Measurements from ENCODE around the gene LRP2. TPM values are rescaled to one million over a fixed set of nuclear protein-coding genes. Genes with fewer than 3 reads are reported as not detected.

LRP2 gene
- total and polyA plus RNA-seq, 2 donors, result 0.26 TPM; not detected in 1

DNA sequence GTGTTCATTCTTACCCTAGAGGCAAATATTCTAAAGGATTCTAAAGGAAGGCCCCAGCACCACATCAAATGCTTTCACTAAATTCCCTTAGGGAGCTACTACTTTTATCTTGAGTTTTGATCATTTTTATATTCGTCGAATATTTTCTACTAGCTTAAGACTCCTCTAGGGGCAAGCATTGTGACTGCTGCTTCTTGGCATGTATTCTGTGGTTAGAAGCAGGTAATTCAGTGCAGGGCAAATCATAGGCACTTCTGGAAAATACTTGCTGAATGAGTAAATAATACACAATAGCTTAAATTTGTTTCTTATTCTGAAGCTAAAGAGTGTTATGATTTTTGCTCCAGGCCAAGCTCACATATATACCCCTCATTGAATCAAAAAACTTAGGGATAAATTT lies 136.4 kb downstream of the LRP2 start:
- no peaks in the 10 kb centered on the region for H3K4me1 ChIP-seq (ENCODE audit: insufficient read depth)
- WGBS, result 76% methylated on average over 2 of the region's 2 CpGs
- no peak overlapping the region for H3K4me3 ChIP-seq (ENCODE audit: low read depth, low read length)
- DNase-seq (ENCODE audit: extremely low spot score), result no peak
- no peaks in the 10 kb centered on the region for H3K36me3 ChIP-seq (ENCODE audit: insufficient read depth)
- no peak overlapping the region for H3K27ac ChIP-seq (ENCODE audit: low read depth)

DNA sequence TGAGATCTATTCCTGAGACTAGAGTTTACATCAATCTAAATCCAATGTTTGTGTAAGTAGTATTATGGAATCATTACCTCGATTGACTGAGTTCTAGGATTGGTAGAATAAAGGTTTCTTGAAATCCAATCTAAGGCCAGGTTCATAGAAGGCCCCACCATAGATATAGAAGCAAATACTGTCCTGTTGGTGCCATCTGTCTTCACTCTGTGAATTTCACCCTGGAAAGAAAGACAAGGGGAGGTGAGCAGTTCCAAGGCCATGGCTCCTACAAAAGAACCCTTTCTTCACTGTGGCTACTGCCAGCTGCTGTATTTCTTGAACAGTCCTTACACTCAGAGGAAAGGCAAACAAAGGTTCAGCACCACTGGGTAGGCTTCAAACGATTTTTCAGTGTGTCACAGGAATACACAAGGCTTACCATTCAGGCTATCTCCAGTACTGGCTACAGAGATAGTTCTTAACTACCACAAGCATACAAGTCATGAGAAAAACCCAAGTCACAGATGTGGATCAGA lies 137.0 kb downstream of the LRP2 start:
- 47% methylated on average over 2 of the region's 2 CpGs for WGBS
- H3K27ac ChIP-seq (ENCODE audit: low read depth), result no peak overlapping the region
- no peak for DNase-seq (ENCODE audit: extremely low spot score)
- H3K4me3 ChIP-seq (ENCODE audit: low read depth, low read length), result no peak overlapping the region
- no peaks in the 10 kb centered on the region for H3K36me3 ChIP-seq (ENCODE audit: insufficient read depth)
- H3K4me1 ChIP-seq (ENCODE audit: insufficient read depth), result no peaks in the 10 kb centered on the region

DNA sequence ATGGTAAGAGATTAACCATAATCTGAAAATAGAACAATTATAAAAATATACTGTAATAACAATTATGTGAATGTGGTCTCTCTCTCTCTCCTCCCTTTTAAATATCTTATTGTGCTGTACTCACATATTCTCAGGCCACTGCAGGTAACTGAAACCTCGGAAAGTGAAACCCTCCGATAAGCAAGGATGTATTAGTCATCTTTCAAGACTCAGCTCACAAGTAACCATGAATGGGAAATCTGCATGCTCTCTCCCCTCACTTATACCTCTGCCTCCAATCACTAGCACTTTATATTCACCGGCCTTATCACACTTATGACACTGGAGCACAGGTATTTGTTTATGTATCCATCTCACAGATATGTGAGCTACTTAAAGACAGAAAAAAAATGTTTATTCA lies 139.7 kb downstream of the LRP2 start:
- Histone ChIP-seq H3K27ac (ENCODE audit: low read depth) (no peak overlapping the region), H3K4me3 (ENCODE audit: low read depth, low read length) (no peak overlapping the region), H3K4me1 (ENCODE audit: insufficient read depth) (no peaks in the 10 kb centered on the region), H3K36me3 (ENCODE audit: insufficient read depth) (no peaks in the 10 kb centered on the region)
- no peak for DNase-seq (ENCODE audit: extremely low spot score)
- 23% methylated on average over 3 of the region's 3 CpGs for WGBS

DNA sequence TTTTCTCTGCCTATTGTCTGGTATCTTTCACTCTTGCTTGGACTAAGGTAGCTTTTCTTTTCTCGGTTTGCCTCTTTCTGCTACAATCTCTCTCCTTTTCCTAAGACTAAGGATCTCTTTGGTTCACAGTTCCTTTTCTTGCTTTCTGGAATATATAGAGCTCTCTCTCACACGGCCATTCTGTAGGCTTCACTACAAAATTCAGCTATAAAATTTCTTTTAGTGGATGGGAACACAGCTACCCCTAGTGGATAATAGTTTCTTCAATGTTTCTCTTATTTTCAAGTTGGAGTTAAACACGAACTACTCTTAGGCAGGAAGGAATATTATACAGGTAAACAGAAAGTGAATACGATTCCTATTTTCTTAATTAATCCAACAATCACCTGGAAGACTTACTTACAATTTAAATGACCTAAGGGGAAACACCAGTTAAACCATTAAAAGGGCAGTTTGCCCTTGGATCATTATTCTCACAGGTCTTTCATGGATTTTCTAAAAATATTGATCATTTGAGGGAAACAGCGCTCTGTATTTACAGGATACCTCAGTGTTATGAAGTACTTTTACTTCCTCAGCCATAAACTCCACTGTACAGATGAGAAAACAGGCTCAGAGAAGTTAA lies 140.5 kb downstream of the LRP2 start:
- H3K27ac ChIP-seq (ENCODE audit: low read depth), result no peak overlapping the region
- 39% methylated on average over 5 of the region's 5 CpGs for WGBS
- no peak for DNase-seq (ENCODE audit: extremely low spot score)
- no peaks in the 10 kb centered on the region for H3K36me3 ChIP-seq (ENCODE audit: insufficient read depth)
- no peaks in the 10 kb centered on the region for H3K4me1 ChIP-seq (ENCODE audit: insufficient read depth)
- no peak overlapping the region for H3K4me3 ChIP-seq (ENCODE audit: low read depth, low read length)

DNA sequence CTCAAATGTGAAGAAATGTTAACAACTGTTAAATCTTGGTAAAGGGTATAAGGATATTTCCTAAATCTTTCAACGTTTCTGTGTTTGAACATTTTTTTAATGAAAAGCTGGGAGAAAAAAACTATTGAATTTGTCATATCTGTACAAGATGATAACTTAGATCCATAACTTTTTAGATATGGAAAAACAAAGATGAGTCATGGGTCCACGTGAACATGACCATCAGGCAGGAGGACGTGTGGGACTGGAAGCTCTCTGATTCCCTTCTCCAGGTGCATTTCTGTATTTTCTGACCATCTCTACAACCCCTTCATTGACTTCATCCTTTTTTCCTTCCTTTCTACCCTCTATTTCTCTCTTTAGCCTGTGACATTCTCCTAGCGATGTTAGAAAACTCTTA lies 151.4 kb downstream of the LRP2 start:
- no peak overlapping the region for H3K4me3 ChIP-seq (ENCODE audit: low read depth, low read length)
- no peak overlapping the region for H3K27ac ChIP-seq (ENCODE audit: low read depth)
- no peaks in the 10 kb centered on the region for H3K36me3 ChIP-seq (ENCODE audit: insufficient read depth)
- no peaks in the 10 kb centered on the region for H3K4me1 ChIP-seq (ENCODE audit: insufficient read depth)
- WGBS, result 78% methylated on average over 4 of the region's 4 CpGs
- DNase-seq (ENCODE audit: extremely low spot score), result no peak

DNA sequence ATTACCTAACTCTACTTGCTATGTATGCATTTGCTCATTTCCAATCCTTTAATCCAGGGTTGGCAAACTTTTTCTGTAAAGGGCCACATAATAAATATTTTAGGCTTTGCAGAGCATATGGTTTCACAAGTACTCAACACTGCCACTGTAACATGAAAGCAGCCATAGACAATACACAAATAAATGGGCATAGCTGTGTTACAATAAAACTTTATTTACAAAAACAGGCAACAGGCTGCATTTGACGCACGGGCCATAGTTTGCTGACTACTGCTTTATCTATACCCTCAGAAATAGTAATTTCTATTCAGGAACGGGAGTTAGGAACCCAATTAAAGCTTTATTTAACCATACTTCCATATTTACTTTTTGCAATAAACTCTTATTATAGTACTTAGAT lies 154.3 kb downstream of the LRP2 start:
- no peaks in the 10 kb centered on the region for H3K4me1 ChIP-seq (ENCODE audit: insufficient read depth)
- WGBS, result 92% methylated on average over 3 of the region's 3 CpGs
- H3K36me3 ChIP-seq (ENCODE audit: insufficient read depth), result no peaks in the 10 kb centered on the region
- no peak overlapping the region for H3K27ac ChIP-seq (ENCODE audit: low read depth)
- H3K4me3 ChIP-seq (ENCODE audit: low read depth, low read length), result no peak overlapping the region
- DNase-seq (ENCODE audit: extremely low spot score), result no peak

DNA sequence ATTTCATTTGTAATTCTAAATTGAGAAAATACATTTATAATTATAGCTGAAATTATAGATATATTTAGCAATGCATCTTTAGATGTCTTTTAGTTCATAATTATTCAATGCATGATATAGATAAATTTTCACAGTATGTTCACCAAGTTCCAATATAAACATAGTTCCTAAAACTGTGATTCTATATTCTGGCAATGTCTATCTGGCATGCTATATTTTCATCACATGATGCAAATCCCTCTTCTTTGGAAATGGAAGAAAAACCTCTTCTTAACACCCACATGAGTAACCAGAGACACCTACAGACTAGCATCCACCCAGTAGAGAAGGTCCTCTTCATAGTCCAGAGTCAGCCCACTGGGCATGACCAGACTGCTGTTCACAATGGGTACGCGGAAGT lies 157.2 kb downstream of the LRP2 start:
- H3K4me1 ChIP-seq (ENCODE audit: insufficient read depth), result no peaks in the 10 kb centered on the region
- no peaks in the 10 kb centered on the region for H3K36me3 ChIP-seq (ENCODE audit: insufficient read depth)
- H3K27ac ChIP-seq (ENCODE audit: low read depth), result no peak overlapping the region
- no peak overlapping the region for H3K4me3 ChIP-seq (ENCODE audit: low read depth, low read length)
- WGBS, result 98% methylated on average over 2 of the region's 2 CpGs
- no peak for DNase-seq (ENCODE audit: extremely low spot score)

DNA sequence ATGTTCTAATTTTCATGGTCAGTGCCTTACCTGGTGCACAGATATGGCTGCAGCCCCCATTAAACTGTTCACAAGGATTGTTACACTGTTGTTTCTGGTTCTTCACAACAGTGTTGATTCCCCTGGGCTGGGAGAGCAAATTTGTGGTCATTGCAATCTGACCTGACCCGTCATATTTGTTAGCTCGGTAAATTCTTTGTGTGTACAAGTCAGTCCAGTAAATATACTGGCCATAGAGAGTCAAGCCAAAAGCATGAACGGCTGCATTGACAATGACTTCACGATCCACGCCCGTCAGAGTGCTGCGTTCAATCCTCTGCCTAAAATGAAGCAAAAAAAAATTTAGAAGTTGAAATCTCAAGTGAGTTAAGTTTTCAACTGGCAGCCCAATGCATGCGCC lies 158.4 kb downstream of the LRP2 start:
- Histone ChIP-seq H3K27ac (ENCODE audit: low read depth) (no peak overlapping the region), H3K4me3 (ENCODE audit: low read depth, low read length) (no peak overlapping the region), H3K36me3 (ENCODE audit: insufficient read depth) (no peaks in the 10 kb centered on the region), H3K4me1 (ENCODE audit: insufficient read depth) (no peaks in the 10 kb centered on the region)
- no peak for DNase-seq (ENCODE audit: extremely low spot score)
- WGBS, result 83% methylated on average over 8 of the region's 8 CpGs

DNA sequence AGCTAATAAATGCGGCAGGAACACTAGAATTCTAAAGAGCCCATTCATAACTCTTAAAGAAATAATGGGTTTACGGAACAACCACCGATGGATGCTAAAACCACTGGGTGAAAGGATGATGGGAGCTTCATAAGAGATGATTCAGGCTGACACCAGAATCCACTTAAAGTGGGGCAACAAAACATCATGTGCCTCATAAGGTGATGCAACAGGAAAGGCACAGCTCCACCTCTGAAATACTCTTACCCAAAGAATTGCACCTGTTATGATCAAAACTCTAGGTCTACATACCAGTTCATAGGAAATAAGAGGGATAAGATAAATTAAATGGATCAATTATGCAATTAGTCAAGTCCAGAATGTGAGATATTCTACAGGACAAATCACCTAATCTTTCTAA lies 161.6 kb downstream of the LRP2 start:
- Histone ChIP-seq H3K36me3 (ENCODE audit: insufficient read depth) (no peaks in the 10 kb centered on the region), H3K4me3 (ENCODE audit: low read depth, low read length) (no peak overlapping the region), H3K4me1 (ENCODE audit: insufficient read depth) (no peaks in the 10 kb centered on the region), H3K27ac (ENCODE audit: low read depth) (no peak overlapping the region)
- WGBS, result 89% methylated on average over 3 of the region's 3 CpGs
- DNase-seq (ENCODE audit: extremely low spot score), result no peak

DNA sequence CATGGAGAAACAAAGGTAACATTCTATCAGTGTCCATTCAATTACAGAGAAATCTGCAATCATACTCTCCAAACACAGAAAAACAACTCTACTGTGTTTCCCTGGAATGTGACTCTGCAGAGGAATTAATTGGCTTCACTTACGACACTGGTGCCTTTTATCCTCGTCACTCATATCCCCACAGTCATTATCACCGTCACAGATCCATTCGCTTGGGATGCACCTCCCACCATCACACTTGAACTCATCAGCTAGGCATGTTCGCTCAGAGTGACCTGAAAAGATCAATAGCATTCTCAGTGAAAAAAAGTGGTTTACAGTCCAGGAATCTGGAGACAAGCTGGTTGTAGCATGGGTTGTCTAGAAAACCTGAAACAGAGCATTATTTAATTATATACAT lies 168.7 kb downstream of the LRP2 start:
- H3K36me3 ChIP-seq (ENCODE audit: insufficient read depth), result no peaks in the 10 kb centered on the region
- H3K4me1 ChIP-seq (ENCODE audit: insufficient read depth), result no peaks in the 10 kb centered on the region
- DNase-seq (ENCODE audit: extremely low spot score), result no peak
- H3K4me3 ChIP-seq (ENCODE audit: low read depth, low read length), result no peak overlapping the region
- no peak overlapping the region for H3K27ac ChIP-seq (ENCODE audit: low read depth)
- 42% methylated on average over 5 of the region's 5 CpGs for WGBS

DNA sequence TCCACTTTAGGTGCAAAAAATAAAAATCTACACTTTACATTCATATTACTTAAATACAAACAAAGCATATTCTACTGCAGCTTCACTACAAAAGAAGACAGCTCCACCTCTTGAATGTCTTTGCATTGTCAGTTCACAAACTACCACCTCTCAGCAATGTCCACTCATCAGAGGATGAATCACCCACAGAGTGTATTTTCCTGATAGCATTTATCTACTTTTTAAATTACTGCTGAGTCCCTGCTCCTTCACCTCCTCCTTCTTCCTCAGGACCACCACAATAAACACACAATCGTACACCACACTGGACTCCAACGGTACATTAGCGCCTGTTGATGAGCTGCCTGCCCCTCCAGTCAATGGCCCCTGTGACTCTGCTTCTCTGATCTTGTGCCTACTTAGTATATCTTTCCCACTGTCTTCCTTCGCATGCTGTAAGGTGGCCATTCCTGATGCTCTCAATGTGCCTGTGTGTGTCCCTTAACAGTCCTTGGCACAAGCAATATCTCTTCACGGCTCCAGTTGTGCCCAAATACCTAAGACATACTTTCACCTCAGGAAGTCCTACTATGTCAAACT lies 172.0 kb downstream of the LRP2 start:
- H3K36me3 ChIP-seq (ENCODE audit: insufficient read depth), result no peaks in the 10 kb centered on the region
- WGBS, result 89% methylated on average over 5 of the region's 5 CpGs
- H3K27ac ChIP-seq (ENCODE audit: low read depth), result no peak overlapping the region
- H3K4me3 ChIP-seq (ENCODE audit: low read depth, low read length), result no peak overlapping the region
- no peak for DNase-seq (ENCODE audit: extremely low spot score)
- no peaks in the 10 kb centered on the region for H3K4me1 ChIP-seq (ENCODE audit: insufficient read depth)

DNA sequence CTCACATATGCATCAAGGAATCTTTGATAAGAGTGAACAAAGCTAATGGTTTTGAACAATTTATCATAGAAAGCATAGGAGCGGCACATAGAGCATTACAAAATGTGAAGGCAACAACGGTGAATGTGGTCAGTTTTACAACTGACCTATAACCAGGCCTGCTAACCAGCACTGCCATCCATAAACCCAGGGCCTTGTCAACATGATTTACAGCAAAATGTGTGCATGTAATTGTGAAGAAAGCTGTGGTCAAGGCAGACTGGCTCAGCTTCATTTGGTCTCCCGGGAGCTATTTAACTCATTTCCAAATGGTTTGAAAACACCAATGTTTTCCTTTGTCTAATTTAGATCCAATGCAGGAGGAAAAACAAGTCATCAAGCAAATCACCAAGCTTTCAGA lies 173.2 kb downstream of the LRP2 start:
- H3K4me1 ChIP-seq (ENCODE audit: insufficient read depth), result no peaks in the 10 kb centered on the region
- no peak overlapping the region for H3K27ac ChIP-seq (ENCODE audit: low read depth)
- WGBS, result 48% methylated on average over 3 of the region's 3 CpGs
- no peak overlapping the region for H3K4me3 ChIP-seq (ENCODE audit: low read depth, low read length)
- H3K36me3 ChIP-seq (ENCODE audit: insufficient read depth), result no peaks in the 10 kb centered on the region
- DNase-seq (ENCODE audit: extremely low spot score), result no peak

DNA sequence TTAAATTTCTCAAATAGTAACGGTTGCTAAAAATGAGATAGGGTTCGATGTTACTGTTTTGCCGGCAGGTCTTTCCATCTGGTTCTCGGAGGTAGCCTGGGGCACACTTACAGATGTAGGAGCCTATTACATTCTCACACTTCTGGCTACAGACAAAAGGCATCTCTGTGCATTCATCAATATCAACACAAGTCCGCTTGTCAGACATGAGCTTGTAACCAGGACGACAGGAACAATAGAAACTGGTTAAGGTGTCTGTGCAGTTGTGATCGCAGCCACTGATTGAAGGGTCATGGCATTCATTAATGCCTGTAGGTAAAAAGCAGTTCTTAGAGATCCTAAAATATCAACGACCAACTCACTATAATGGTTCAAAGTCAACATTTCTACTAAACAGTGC lies 176.6 kb downstream of the LRP2 start:
- H3K4me3 ChIP-seq (ENCODE audit: low read depth, low read length), result no peak overlapping the region
- no peaks in the 10 kb centered on the region for H3K4me1 ChIP-seq (ENCODE audit: insufficient read depth)
- DNase-seq (ENCODE audit: extremely low spot score), result no peak
- H3K36me3 ChIP-seq (ENCODE audit: insufficient read depth), result no peaks in the 10 kb centered on the region
- no peak overlapping the region for H3K27ac ChIP-seq (ENCODE audit: low read depth)
- WGBS, result 82% methylated on average over 8 of the region's 8 CpGs

DNA sequence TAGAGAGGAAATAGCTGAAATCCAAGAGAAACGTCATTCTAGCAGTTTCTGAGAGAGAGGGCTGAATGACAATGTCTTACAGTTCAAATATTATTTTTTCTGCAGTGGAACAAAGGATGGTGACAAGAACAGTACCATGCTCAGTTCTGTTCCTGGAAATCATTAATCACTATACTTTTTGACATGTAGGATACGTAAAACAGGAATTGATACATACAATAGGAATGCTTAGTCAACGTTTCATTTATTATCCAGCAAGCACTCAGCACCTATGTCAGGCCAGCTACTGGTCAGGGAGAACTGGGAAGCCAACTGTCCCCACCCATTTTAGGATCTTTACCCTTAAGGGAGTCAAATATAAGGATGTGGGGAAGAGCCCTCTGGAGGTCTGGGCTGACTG lies 178.3 kb downstream of the LRP2 start:
- DNase-seq (ENCODE audit: extremely low spot score), result no peak
- WGBS, result 27% methylated on average over 3 of the region's 3 CpGs
- H3K4me1 ChIP-seq (ENCODE audit: insufficient read depth), result no peaks in the 10 kb centered on the region
- no peak overlapping the region for H3K4me3 ChIP-seq (ENCODE audit: low read depth, low read length)
- no peaks in the 10 kb centered on the region for H3K36me3 ChIP-seq (ENCODE audit: insufficient read depth)
- no peak overlapping the region for H3K27ac ChIP-seq (ENCODE audit: low read depth)
